ENCODE results near the gene BABAM1. TPM values are rescaled to one million over a fixed set of nuclear protein-coding genes. Genes with fewer than 3 reads are reported as not detected.

The BABAM1 gene
- total and polyA plus RNA-seq, 2 of the 4 experiments (the other 2 are of a cell fraction) = 95.1 to 101 TPM

DNA sequence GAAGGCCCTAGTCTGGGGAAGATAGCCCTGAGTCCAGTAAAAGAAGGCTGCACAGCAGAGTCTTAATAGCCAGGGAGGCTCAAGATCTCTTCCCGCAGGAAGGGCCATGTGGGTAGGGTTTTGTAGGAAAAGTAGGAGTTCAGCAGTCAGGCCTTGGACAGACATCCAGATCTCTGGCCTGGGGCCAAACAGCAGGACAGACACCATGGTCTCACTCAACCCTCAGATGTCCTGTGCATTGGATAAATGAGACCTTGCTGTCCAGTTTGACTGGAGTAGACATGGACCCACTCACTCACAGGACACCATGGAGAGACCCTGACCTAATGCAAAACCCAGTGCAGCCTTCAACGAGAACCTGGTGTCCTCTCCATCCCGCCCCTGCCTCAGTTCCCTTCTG is 37.4 kb upstream of the BABAM1 start:
- Histone ChIP-seq H3K79me1 (ENCODE audit: low read depth in 1 of 2, low read length in 2 of 2) (peaks cover 24 to 58% of the 10 kb centered on the region in 2 experiments), H3K56ac (ENCODE audit: extremely low read depth, insufficient read depth, low read length) (no peak overlapping the region), H3K36me3 (ENCODE audit: control insufficient read depth, insufficient read depth, low read length) (peaks cover 32% of the 10 kb centered on the region), H4K20me1 (ENCODE audit: insufficient read depth, low read length) (peaks cover 5% of the 10 kb centered on the region), H2BK5ac (ENCODE audit: low read depth, low read length, poor library complexity, severe bottlenecking) (no peak overlapping the region), H2BK15ac (ENCODE audit: low read depth, low read length) (no peak overlapping the region), H3K9me3 (ENCODE audit: control insufficient read depth, insufficient read depth, low read length) (no peaks in the 10 kb centered on the region), H2BK20ac (ENCODE audit: low read depth, low read length) (no peak overlapping the region), H3K23ac (ENCODE audit: low read depth, low read length) (no peak overlapping the region), H3K18ac (ENCODE audit: low read depth, low read length) (no peak overlapping the region), H2AK9ac (replicated peaks; ENCODE audit: low read depth, low read length, poor library complexity) (no peak overlapping the region), H2AFZ (replicated peaks; ENCODE audit: low read length, poor library complexity) (no peak overlapping the region), H3K4me3 (ENCODE audit: insufficient read depth, low read depth, low read length) (no peak overlapping the region), H3K27ac (ENCODE audit: insufficient read depth, low read length) (no peak overlapping the region), H3K4ac (ENCODE audit: low read depth, low read length) (no peak overlapping the region), H4K8ac (ENCODE audit: low read depth in 2 of 2, low read length in 2 of 2) (no peak overlapping the region), H3K9me1 (ENCODE audit: insufficient read depth, low read length) (peaks cover 9% of the 10 kb centered on the region; the same call in 1 of the 2 replicates), H3K9ac (ENCODE audit: low read depth, low read length) (no peak overlapping the region), H4K5ac (ENCODE audit: low read depth, low read length) (no peak overlapping the region), H2AK5ac (ENCODE audit: low read depth, low read length) (no peak overlapping the region), H3K4me1 (ENCODE audit: control insufficient read depth, insufficient read depth, low read length) (peaks cover 3% of the 10 kb centered on the region), H3K14ac (replicated peaks; ENCODE audit: low read depth, low read length) (no peak overlapping the region), H4K91ac (ENCODE audit: insufficient read depth, low read depth, low read length) (no peak overlapping the region), H3K27me3 (ENCODE audit: control insufficient read depth, insufficient read depth, low read length) (no peaks in the 10 kb centered on the region), H3K4me2 (ENCODE audit: low read depth, low read length) (no peak overlapping the region), H2BK120ac (ENCODE audit: low read depth, low read length) (no peak overlapping the region)
- TF ChIP-seq RAD21 (IDR thresholded peaks at IDR 0.05; ENCODE audit: low read length) = no peak
- no peak for TF ChIP-seq BHLHE40 (IDR thresholded peaks at IDR 0.05; ENCODE audit: low read depth, low read length)
- TF ChIP-seq FOS (IDR thresholded peaks at IDR 0.05; ENCODE audit: low read depth, low read length) = no peak
- TF ChIP-seq NFE2L2 (IDR thresholded peaks at IDR 0.05; ENCODE audit: low read depth, low read length) = no peak
- TF ChIP-seq, protein P1, sequence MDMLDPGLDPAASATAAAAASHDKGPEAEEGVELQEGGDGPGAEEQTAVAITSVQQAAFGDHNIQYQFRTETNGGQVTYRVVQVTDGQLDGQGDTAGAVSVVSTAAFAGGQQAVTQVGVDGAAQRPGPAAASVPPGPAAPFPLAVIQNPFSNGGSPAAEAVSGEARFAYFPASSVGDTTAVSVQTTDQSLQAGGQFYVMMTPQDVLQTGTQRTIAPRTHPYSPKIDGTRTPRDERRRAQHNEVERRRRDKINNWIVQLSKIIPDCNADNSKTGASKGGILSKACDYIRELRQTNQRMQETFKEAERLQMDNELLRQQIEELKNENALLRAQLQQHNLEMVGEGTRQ (IDR thresholded peaks at IDR 0.05; ENCODE audit: low read depth, low read length) = no peak
- TF ChIP-seq MAZ (IDR thresholded peaks at IDR 0.05; ENCODE audit: borderline replicate concordance, low read depth, low read length) = no peak
- no peak for TF ChIP-seq CEBPB (IDR thresholded peaks at IDR 0.05; ENCODE audit: low read depth, low read length)
- TF ChIP-seq, protein P2, sequence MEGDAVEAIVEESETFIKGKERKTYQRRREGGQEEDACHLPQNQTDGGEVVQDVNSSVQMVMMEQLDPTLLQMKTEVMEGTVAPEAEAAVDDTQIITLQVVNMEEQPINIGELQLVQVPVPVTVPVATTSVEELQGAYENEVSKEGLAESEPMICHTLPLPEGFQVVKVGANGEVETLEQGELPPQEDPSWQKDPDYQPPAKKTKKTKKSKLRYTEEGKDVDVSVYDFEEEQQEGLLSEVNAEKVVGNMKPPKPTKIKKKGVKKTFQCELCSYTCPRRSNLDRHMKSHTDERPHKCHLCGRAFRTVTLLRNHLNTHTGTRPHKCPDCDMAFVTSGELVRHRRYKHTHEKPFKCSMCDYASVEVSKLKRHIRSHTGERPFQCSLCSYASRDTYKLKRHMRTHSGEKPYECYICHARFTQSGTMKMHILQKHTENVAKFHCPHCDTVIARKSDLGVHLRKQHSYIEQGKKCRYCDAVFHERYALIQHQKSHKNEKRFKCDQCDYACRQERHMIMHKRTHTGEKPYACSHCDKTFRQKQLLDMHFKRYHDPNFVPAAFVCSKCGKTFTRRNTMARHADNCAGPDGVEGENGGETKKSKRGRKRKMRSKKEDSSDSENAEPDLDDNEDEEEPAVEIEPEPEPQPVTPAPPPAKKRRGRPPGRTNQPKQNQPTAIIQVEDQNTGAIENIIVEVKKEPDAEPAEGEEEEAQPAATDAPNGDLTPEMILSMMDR (conservative IDR thresholded peaks at IDR 0.05; ENCODE audit: low read depth, low read length) = no peak
- TF ChIP-seq, protein P3, sequence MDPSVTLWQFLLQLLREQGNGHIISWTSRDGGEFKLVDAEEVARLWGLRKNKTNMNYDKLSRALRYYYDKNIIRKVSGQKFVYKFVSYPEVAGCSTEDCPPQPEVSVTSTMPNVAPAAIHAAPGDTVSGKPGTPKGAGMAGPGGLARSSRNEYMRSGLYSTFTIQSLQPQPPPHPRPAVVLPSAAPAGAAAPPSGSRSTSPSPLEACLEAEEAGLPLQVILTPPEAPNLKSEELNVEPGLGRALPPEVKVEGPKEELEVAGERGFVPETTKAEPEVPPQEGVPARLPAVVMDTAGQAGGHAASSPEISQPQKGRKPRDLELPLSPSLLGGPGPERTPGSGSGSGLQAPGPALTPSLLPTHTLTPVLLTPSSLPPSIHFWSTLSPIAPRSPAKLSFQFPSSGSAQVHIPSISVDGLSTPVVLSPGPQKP (IDR thresholded peaks at IDR 0.05; ENCODE audit: borderline replicate concordance, low read depth, low read length) = no peak
- TF ChIP-seq POLR2A (IDR thresholded peaks at IDR 0.05; ENCODE audit: low read depth, low read length) = no peak
- no peak for TF ChIP-seq SMC3 (IDR thresholded peaks at IDR 0.05; ENCODE audit: low read depth, low read length)
- TF ChIP-seq CHD1 (IDR thresholded peaks at IDR 0.05; ENCODE audit: low read depth, low read length) = no peak
- no peak for TF ChIP-seq MXI1 (IDR thresholded peaks at IDR 0.05; ENCODE audit: borderline replicate concordance, low read depth, low read length)
- TF ChIP-seq RFX5 (IDR thresholded peaks at IDR 0.05; ENCODE audit: low read depth, low read length) = no peak
- no peak for TF ChIP-seq MAFK (IDR thresholded peaks at IDR 0.05; ENCODE audit: low read depth, low read length)
- TF ChIP-seq RCOR1 (IDR thresholded peaks at IDR 0.05; ENCODE audit: insufficient replicate concordance, low read length) = no peak
- intact Hi-C loops (cut with micrococcal nuclease) = no loop called here
- WGBS, 2 experiments (ENCODE audit: extremely low coverage in 2 of 2, insufficient read length in 1 of 2) = no CpG with 5 or more reads among the region's 3 CpGs
- dilution Hi-C loops (cut with HindIII; ENCODE audit: low sequenced_read_pairs, unreplicated experiment) = no loop called here
- DNase-seq (no peak), ATAC-seq (ENCODE audit: low read depth) (no peak)
- CTCF ChIA-PET = interaction anchor here (0.6 kb wide), 1 partner anchor 726 kb away, joined by 4 read pairs; no protein-coding TSS in a partner anchor
- in situ Hi-C loops (cut with MboI; ENCODE audit: low sequenced_read_pairs) = no loop called here
- no TSS peak for BruUV-seq (replicated peaks)
- POLR2A ChIA-PET (ENCODE audit: unreplicated experiment) = no interaction called here
